Keratinocyte (primary cell): Measurements from ENCODE around the gene YWHAH. TPM values are rescaled to one million over a fixed set of nuclear protein-coding genes. Genes with fewer than 3 reads are reported as not detected.

ENCODE experiments used
- DNase-seq: peaks from one replicate; pipeline ENCODE4 v3.0.0-alpha.2; 2011; ENCODE audit warnings: low read depth, missing footprints, low spot score
- FAIRE-seq: peaks from 2 replicates; lab custom pipeline; 2011; peaks lifted over from hg19 to GRCh38; lab: Jason Lieb, UNC
- H2AFZ ChIP-seq: 2 replicates; pipeline ENCODE4 v1.6.0; 2012; ENCODE audit warnings: low read length, control low read depth, inconsistent platforms; ENCODE audit not compliant: control insufficient read depth
- H3K27ac ChIP-seq: 2 replicates; pipeline ENCODE4 v1.5.1; 2011; ENCODE audit warnings: low read length; ENCODE audit not compliant: control insufficient read depth, insufficient read depth
- H3K27me3 ChIP-seq: 3 replicates; pipeline ENCODE4 v1.6.0; 2011; ENCODE audit warnings: low read length; ENCODE audit not compliant: control insufficient read depth, insufficient read depth; ENCODE audit errors: extremely low read depth
- H3K36me3 ChIP-seq, 2 experiments: 2 replicates in 1 of 2; 3 replicates in 1 of 2; pipeline ENCODE4 v1.5.1; 2011; ENCODE audit warnings: low read length in 2 of 2, mild to moderate bottlenecking in 1 of 2; ENCODE audit not compliant: control insufficient read depth in 2 of 2, insufficient read depth in 2 of 2; ENCODE audit errors: extremely low read depth in 1 of 2
- H3K4me1 ChIP-seq: 3 replicates; pipeline ENCODE4 v1.5.1; 2011; ENCODE audit warnings: low read length; ENCODE audit not compliant: control insufficient read depth, insufficient read depth; ENCODE audit errors: extremely low read depth
- H3K4me2 ChIP-seq: 3 replicates; pipeline ENCODE4 v1.6.0; 2011; ENCODE audit warnings: low read depth, low read length; ENCODE audit not compliant: control insufficient read depth, insufficient read depth; ENCODE audit errors: extremely low read depth
- H3K4me3 ChIP-seq, 3 experiments: fragments of 200-600 bp in 1 of 3; sonication (generic) in 1 of 3; 2 replicates in 2 of 3; 3 replicates in 1 of 3; pipeline ENCODE4 v1.5.1; 2011 to 2016; ENCODE audit warnings: low read length in 3 of 3, mild to moderate bottlenecking in 3 of 3, control low read depth in 2 of 3, inconsistent platforms in 1 of 3, low read depth in 1 of 3, mixed read lengths in 1 of 3, mixed run types in 1 of 3, moderate library complexity in 1 of 3; ENCODE audit not compliant: control insufficient read depth in 2 of 3, insufficient read depth in 2 of 3; ENCODE audit errors: extremely low read depth in 1 of 3
- H3K79me2 ChIP-seq: 2 replicates; pipeline ENCODE4 v1.6.0; 2012; ENCODE audit warnings: low read length; ENCODE audit not compliant: control insufficient read depth, insufficient read depth
- H3K9ac ChIP-seq: 3 replicates; pipeline ENCODE4 v1.6.0; 2011; ENCODE audit warnings: low read length; ENCODE audit not compliant: control insufficient read depth, insufficient read depth; ENCODE audit errors: extremely low read depth
- H3K9me1 ChIP-seq: 3 replicates; pipeline ENCODE4 v1.6.0; 2011; ENCODE audit warnings: low read length; ENCODE audit not compliant: control insufficient read depth, insufficient read depth; ENCODE audit errors: extremely low read depth
- H3K9me3 ChIP-seq: 2 replicates; pipeline ENCODE4 v1.5.1; 2012; ENCODE audit warnings: low read depth, low read length; ENCODE audit not compliant: control insufficient read depth
- H4K20me1 ChIP-seq: 3 replicates; pipeline ENCODE4 v1.6.0; 2011; ENCODE audit warnings: low read length; ENCODE audit not compliant: control insufficient read depth, insufficient read depth; ENCODE audit errors: extremely low read depth
- EZH2 ChIP-seq: IDR thresholded peaks from one replicate; pipeline ENCODE4 v1.6.1; 2012; ENCODE audit warnings: inconsistent platforms, mild to moderate bottlenecking, low read length, moderate library complexity
- dilution Hi-C: fragments of 300-500 bp; cut with MboI; formaldehyde crosslinking; loops from one replicate; pipeline ENCODE4 v1.7.0; 2020; ENCODE audit warnings: low sequenced_read_pairs; ENCODE audit not compliant: extremely low pct_ligation_motif_present
- polyA plus RNA-seq, 5 experiments: library from polyadenylated mRNA; depleted of rRNA in 3 of 5; stranded (reverse) in 3 of 5; stranded (forward) in 1 of 5; unstranded in 1 of 5; fragments of >200 nt; gene quantifications; 1 replicate in 1 of 5; 2 replicates in 3 of 5; 3 replicates in 1 of 5; pipeline versions ENCODE4 v1.2.1 to v1.2.3, GENCODE V29; 2011 to 2012; ENCODE audit warnings: missing spikeins in 2 of 5, low read depth in 1 of 5, low replicate concordance in 1 of 5
- TF ChIP-seq, protein P1 (sequence below), 3 experiments: IDR thresholded peaks in 1 of 3; conservative IDR thresholded peaks in 1 of 3; optimal IDR thresholded peaks in 1 of 3; 2 replicates in 2 of 3; 3 replicates in 1 of 3; pipeline versions ENCODE3 to v1.5.1; 2011; ENCODE audit warnings: low read length in 3 of 3, mild to moderate bottlenecking in 3 of 3, moderate library complexity in 2 of 3, control low read depth in 1 of 3, inconsistent platforms in 1 of 3; ENCODE audit not compliant: insufficient read depth in 2 of 3; ENCODE audit errors: extremely low read depth in 1 of 3

YWHAH gene
- polyA plus RNA-seq, 1 donor (not counting 4 experiments of a cell fraction or from before 2014, with no cell fraction given): 108 TPM

DNA sequence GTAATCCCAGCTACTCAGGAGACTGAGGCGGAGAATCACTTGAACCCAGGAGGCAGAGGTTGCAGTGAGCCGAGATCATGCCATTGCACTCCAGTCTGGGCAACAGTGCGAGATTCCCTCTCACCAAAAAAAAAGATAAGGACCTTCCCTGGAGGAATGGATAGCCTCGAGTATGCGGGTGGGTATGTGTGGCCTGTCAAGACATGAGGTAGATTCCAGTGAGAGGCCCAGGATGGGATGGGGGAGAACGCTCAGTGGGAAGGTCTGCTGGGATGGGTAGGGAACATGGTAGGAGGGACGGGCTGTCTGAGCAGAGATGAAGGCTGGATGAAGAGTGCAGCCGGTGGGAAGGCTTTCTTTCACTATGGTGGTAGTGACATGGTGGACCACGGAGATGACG lies 39.0 kb upstream of the YWHAH start:
- no peaks in the 10 kb centered on the region for H3K27me3 ChIP-seq
- no peak overlapping the region for H3K27ac ChIP-seq
- peaks cover 4 to 5% of the 10 kb centered on the region in 2 experiments for H3K36me3 ChIP-seq
- no peak for FAIRE-seq
- no peak overlapping the region for H3K4me3 ChIP-seq
- H2AFZ ChIP-seq: no peak overlapping the region
- dilution Hi-C loops: no loop called here
- H3K9ac ChIP-seq: no peak overlapping the region
- DNase-seq: no peak
- no peaks in the 10 kb centered on the region for H3K4me1 ChIP-seq
- no peaks in the 10 kb centered on the region for H3K9me3 ChIP-seq
- H3K4me2 ChIP-seq: no peak overlapping the region
- no peaks in the 10 kb centered on the region for H4K20me1 ChIP-seq
- TF ChIP-seq EZH2: no peak
- TF ChIP-seq, protein P1, sequence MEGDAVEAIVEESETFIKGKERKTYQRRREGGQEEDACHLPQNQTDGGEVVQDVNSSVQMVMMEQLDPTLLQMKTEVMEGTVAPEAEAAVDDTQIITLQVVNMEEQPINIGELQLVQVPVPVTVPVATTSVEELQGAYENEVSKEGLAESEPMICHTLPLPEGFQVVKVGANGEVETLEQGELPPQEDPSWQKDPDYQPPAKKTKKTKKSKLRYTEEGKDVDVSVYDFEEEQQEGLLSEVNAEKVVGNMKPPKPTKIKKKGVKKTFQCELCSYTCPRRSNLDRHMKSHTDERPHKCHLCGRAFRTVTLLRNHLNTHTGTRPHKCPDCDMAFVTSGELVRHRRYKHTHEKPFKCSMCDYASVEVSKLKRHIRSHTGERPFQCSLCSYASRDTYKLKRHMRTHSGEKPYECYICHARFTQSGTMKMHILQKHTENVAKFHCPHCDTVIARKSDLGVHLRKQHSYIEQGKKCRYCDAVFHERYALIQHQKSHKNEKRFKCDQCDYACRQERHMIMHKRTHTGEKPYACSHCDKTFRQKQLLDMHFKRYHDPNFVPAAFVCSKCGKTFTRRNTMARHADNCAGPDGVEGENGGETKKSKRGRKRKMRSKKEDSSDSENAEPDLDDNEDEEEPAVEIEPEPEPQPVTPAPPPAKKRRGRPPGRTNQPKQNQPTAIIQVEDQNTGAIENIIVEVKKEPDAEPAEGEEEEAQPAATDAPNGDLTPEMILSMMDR (optimal IDR thresholded peaks at IDR 0.05 in 1 of 3, IDR thresholded peaks at IDR 0.05 in 1 of 3, conservative IDR thresholded peaks at IDR 0.05 in 1 of 3; ENCODE audit: extremely low read depth in 1 of 3, insufficient read depth in 2 of 3, low read length in 3 of 3): no peak
- no peaks in the 10 kb centered on the region for H3K79me2 ChIP-seq
- H3K9me1 ChIP-seq: no peaks in the 10 kb centered on the region

DNA sequence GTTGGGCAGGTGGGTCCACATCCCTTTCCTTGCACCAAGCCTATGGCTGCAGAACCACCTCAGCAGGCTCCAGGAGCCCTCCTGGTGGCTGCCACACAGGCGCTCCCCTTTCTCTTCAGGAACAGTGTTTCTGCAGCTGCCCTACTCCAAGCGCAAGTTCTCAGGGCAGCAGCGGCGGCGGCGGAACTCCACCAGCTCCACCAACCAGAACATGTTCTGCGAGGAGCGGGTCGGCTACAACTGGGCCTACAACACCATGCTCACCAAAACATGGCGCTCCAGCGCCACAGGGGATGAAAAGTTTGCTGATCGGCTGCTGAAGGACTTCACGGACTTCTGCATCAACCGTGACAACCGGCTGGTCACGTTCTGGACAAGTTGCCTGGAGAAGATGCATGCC lies 38.2 kb upstream of the YWHAH start:
- H3K4me3 ChIP-seq: no peak overlapping the region
- H3K4me1 ChIP-seq: no peaks in the 10 kb centered on the region
- no peak for FAIRE-seq
- H3K79me2 ChIP-seq: no peaks in the 10 kb centered on the region
- no peaks in the 10 kb centered on the region for H3K27me3 ChIP-seq
- no peak overlapping the region for H3K4me2 ChIP-seq
- H3K9me3 ChIP-seq: no peaks in the 10 kb centered on the region
- no peak overlapping the region for H2AFZ ChIP-seq
- dilution Hi-C loops: no loop called here
- no peaks in the 10 kb centered on the region for H3K9me1 ChIP-seq
- no peak overlapping the region for H3K9ac ChIP-seq
- TF ChIP-seq, protein P1 (optimal IDR thresholded peaks at IDR 0.05 in 1 of 3, IDR thresholded peaks at IDR 0.05 in 1 of 3, conservative IDR thresholded peaks at IDR 0.05 in 1 of 3; ENCODE audit: extremely low read depth in 1 of 3, insufficient read depth in 2 of 3, low read length in 3 of 3): no peak
- TF ChIP-seq EZH2: no peak
- H3K27ac ChIP-seq: no peak overlapping the region
- DNase-seq: no peak
- peaks cover 4 to 5% of the 10 kb centered on the region in 2 experiments for H3K36me3 ChIP-seq
- H4K20me1 ChIP-seq: no peaks in the 10 kb centered on the region
